ENCODE results near the gene MGST2. TPM values are rescaled to one million over a fixed set of nuclear protein-coding genes. Genes with fewer than 3 reads are reported as not detected.

MGST2 gene
- total RNA-seq, 3 donors from 2014 or later (not counting 1 experiment from before 2014, with no cell fraction given), result 7.8 to 17.0 (median 10.9) TPM

GRCh38 chr4:139719381-139720101 lies 53.9 kb downstream of the MGST2 start:
- H3K4me1 Mint-ChIP-seq, result no peaks in the 10 kb centered on the region
- H3K27me3 Mint-ChIP-seq (ENCODE audit: low read depth in 2 of 2), result no peaks in the 10 kb centered on the region
- no peak for TF ChIP-seq CTCF (IDR thresholded peaks at IDR 0.05)
- no peak overlapping the region for H3K4me3 ChIP-seq (ENCODE audit: low read length)
- H3K4me3 Mint-ChIP-seq, result no peak overlapping the region
- no peaks in the 10 kb centered on the region for H3K36me3 Mint-ChIP-seq
- intact Hi-C loops (cut with micrococcal nuclease), result no loop called here
- H3K27me3 ChIP-seq (ENCODE audit: control insufficient read depth, insufficient read depth, low read length), result no peaks in the 10 kb centered on the region
- no peak overlapping the region for H3K27ac ChIP-seq (ENCODE audit: low read length)
- H3K27ac Mint-ChIP-seq, result no peak overlapping the region
- no peak for ATAC-seq
- H3K9me3 Mint-ChIP-seq, result no peaks in the 10 kb centered on the region
- no peaks in the 10 kb centered on the region for H3K4me1 ChIP-seq (ENCODE audit: control insufficient read depth, insufficient read depth, low read length)
- DNase-seq, result no peak
- H3K36me3 ChIP-seq (ENCODE audit: control insufficient read depth, insufficient read depth, low read length), result no peaks in the 10 kb centered on the region
- no peaks in the 10 kb centered on the region for H3K9me3 ChIP-seq (ENCODE audit: control insufficient read depth, insufficient read depth, low read length)
- whole genome bisulfite sequencing (ENCODE audit: insufficient coverage), result 95% methylated on average over 16 of the region's 16 CpGs

DNA sequence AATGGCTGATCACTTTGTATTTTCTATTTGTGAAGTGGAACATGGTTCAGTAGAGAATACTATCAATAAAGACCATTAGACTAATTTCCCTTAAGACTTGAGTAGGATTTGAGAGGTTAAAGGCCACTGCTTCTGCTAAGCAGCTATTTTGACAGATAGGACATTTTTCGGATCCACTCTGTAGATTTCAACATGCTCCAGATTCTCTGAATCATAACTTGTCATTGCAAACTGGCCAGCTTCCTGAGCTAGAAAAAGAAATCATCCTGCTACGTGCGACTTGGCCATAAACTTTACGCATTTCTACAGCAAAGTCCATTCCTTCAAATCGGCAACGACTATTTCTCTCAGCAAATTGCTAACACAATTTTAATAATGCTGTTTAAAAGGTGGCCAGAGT lies 55.2 kb downstream of the MGST2 start:
- H3K9me3 Mint-ChIP-seq, result no peaks in the 10 kb centered on the region
- Histone ChIP-seq H3K9me3 (ENCODE audit: control insufficient read depth, insufficient read depth, low read length) (no peaks in the 10 kb centered on the region), H3K36me3 (ENCODE audit: control insufficient read depth, insufficient read depth, low read length) (peaks cover 2% of the 10 kb centered on the region), H3K27ac (ENCODE audit: low read length) (no peak overlapping the region), H3K4me3 (ENCODE audit: low read length) (no peak overlapping the region), H3K4me1 (ENCODE audit: control insufficient read depth, insufficient read depth, low read length) (no peaks in the 10 kb centered on the region), H3K27me3 (ENCODE audit: control insufficient read depth, insufficient read depth, low read length) (no peaks in the 10 kb centered on the region)
- H3K36me3 Mint-ChIP-seq, result no peaks in the 10 kb centered on the region
- TF ChIP-seq CTCF (IDR thresholded peaks at IDR 0.05), result no peak
- WGBS (ENCODE audit: insufficient coverage), result 98% methylated on average over 6 of the region's 6 CpGs
- no peak overlapping the region for H3K27ac Mint-ChIP-seq
- no peak overlapping the region for H3K4me3 Mint-ChIP-seq
- ATAC-seq, result no peak
- no peaks in the 10 kb centered on the region for H3K4me1 Mint-ChIP-seq
- DNase-seq, result no peak
- H3K27me3 Mint-ChIP-seq (ENCODE audit: low read depth in 2 of 2), result no peaks in the 10 kb centered on the region
- intact Hi-C loops (cut with micrococcal nuclease), result no loop called here

- no peaks in the 10 kb centered on the region for H3K36me3 Mint-ChIP-seq
- H3K27me3 Mint-ChIP-seq (ENCODE audit: low read depth in 2 of 2), result no peaks in the 10 kb centered on the region
- H3K9me3 ChIP-seq (ENCODE audit: control insufficient read depth, insufficient read depth, low read length), result no peaks in the 10 kb centered on the region
- H3K27ac ChIP-seq (ENCODE audit: low read length), result no peak overlapping the region
- no peaks in the 10 kb centered on the region for H3K27me3 ChIP-seq (ENCODE audit: control insufficient read depth, insufficient read depth, low read length)
- whole genome bisulfite sequencing (ENCODE audit: insufficient coverage), result 63% methylated on average over 3 of the region's 4 CpGs
- no peak overlapping the region for H3K4me3 Mint-ChIP-seq
- peaks cover 2% of the 10 kb centered on the region for H3K36me3 ChIP-seq (ENCODE audit: control insufficient read depth, insufficient read depth, low read length)
- no peak overlapping the region for H3K27ac Mint-ChIP-seq
- no peak for ATAC-seq
- no peak overlapping the region for H3K4me3 ChIP-seq (ENCODE audit: low read length)
- no peaks in the 10 kb centered on the region for H3K4me1 Mint-ChIP-seq
- intact Hi-C loops (cut with micrococcal nuclease), result no loop called here
- no peak for TF ChIP-seq CTCF (IDR thresholded peaks at IDR 0.05)
- H3K4me1 ChIP-seq (ENCODE audit: control insufficient read depth, insufficient read depth, low read length), result no peaks in the 10 kb centered on the region
- no peaks in the 10 kb centered on the region for H3K9me3 Mint-ChIP-seq
- no peak for DNase-seq
These were observed 56.2 kb downstream of the MGST2 start for GRCh38 chr4:139721789-139722188.

- Histone ChIP-seq H3K9me3 (ENCODE audit: control insufficient read depth, insufficient read depth, low read length) (no peaks in the 10 kb centered on the region), H3K4me3 (ENCODE audit: low read length) (no peak overlapping the region), H3K4me1 (ENCODE audit: control insufficient read depth, insufficient read depth, low read length) (no peaks in the 10 kb centered on the region), H3K27me3 (ENCODE audit: control insufficient read depth, insufficient read depth, low read length) (no peaks in the 10 kb centered on the region), H3K36me3 (ENCODE audit: control insufficient read depth, insufficient read depth, low read length) (peaks cover 2% of the 10 kb centered on the region), H3K27ac (ENCODE audit: low read length) (no peak overlapping the region)
- 94% methylated on average over 2 of the region's 2 CpGs for WGBS (ENCODE audit: insufficient coverage)
- H3K4me3 Mint-ChIP-seq, result no peak overlapping the region
- no peaks in the 10 kb centered on the region for H3K27me3 Mint-ChIP-seq (ENCODE audit: low read depth in 2 of 2)
- H3K36me3 Mint-ChIP-seq, result no peaks in the 10 kb centered on the region
- no peak overlapping the region for H3K27ac Mint-ChIP-seq
- no peak for ATAC-seq
- no peaks in the 10 kb centered on the region for H3K4me1 Mint-ChIP-seq
- intact Hi-C loops (cut with micrococcal nuclease), result no loop called here
- H3K9me3 Mint-ChIP-seq, result no peaks in the 10 kb centered on the region
- TF ChIP-seq CTCF (IDR thresholded peaks at IDR 0.05), result no peak
- DNase-seq, result no peak
These were observed 59.6 kb downstream of the MGST2 start for GRCh38 chr4:139725236-139725635.
